K562 (cell line): ENCODE measurements around the gene SHB. TPM values are rescaled to one million over a fixed set of nuclear protein-coding genes. Genes with fewer than 3 reads are reported as not detected.

Experiments
- ATAC-seq: fragments of 200-7000 bp; cut with Tn5 transposase; 3 replicates; pipeline ENCODE4 v1.9.1; 2020; ENCODE audit warnings: moderate library complexity
- BruUV-seq: library from RNA; stranded (reverse); fragments of 400-500 nt; replicated peaks from 2 replicates; lab custom pipeline; 2021; lab: Mats Ljungman, UMichigan
- CTCF ChIA-PET: fragments of 300-600 bp; formaldehyde crosslinking; extraction: SDS; loops from one replicate; lab custom pipeline; 2021; ENCODE audit warnings: low intra/inter-chr PET ratio; lab: Yijun Ruan, JAX
- POLR2A ChIA-PET: fragments of 300-600, 350-650 bp; sonication (Branson Sonifier 250); formaldehyde crosslinking; extraction: SDS; loops from one replicate; lab custom pipeline; 2021; ENCODE audit warnings: antibody characterized with exemption, inconsistent platforms; lab: Yijun Ruan, JAX
- DNase-seq, 4 experiments: peaks; one replicate each; pipeline versions ENCODE4 v3.0.0 to v3.0.0-alpha.2; 2011 to 2018; ENCODE audit warnings: low spot score in 3 of 4, mixed read lengths in 3 of 4; ENCODE audit errors: extremely low read depth in 1 of 4
- FAIRE-seq: peaks from 2 replicates; lab custom pipeline; 2011; peaks lifted over from hg19 to GRCh38; lab: Jason Lieb, UNC
- H2AFZ ChIP-seq: 2 replicates; pipeline ENCODE4 v1.6.0; 2011; ENCODE audit warnings: low read depth, low read length, control low read depth, inconsistent platforms
- H3K27ac ChIP-seq: fragments of 200-600 bp; 3 replicates; pipeline ENCODE4 v1.8.0; 2011; ENCODE audit warnings: low read depth, mild to moderate bottlenecking, control low read depth, inconsistent platforms, low read length, moderate library complexity, mixed read lengths; ENCODE audit errors: extremely low read depth
- H3K27me3 ChIP-seq, 2 experiments: fragments of 300-600 bp in 1 of 2; 2 replicates in 1 of 2; 3 replicates in 1 of 2; pipeline versions ENCODE4 v1.6.0 to v1.8.0; 2011; ENCODE audit warnings: inconsistent platforms in 2 of 2, low read length in 2 of 2, mild to moderate bottlenecking in 1 of 2, mixed read lengths in 1 of 2, moderate library complexity in 1 of 2; ENCODE audit not compliant: control insufficient read depth in 2 of 2, insufficient read depth in 2 of 2
- H3K36me3 ChIP-seq: fragments of 300-600 bp; 3 replicates; pipeline ENCODE4 v1.8.0; 2011; ENCODE audit warnings: mild to moderate bottlenecking, low read length, inconsistent platforms; ENCODE audit not compliant: control insufficient read depth, insufficient read depth
- H3K4me1 ChIP-seq, 2 experiments: fragments of 200-600 bp in 1 of 2; replicated peaks in 1 of 2; 2 replicates in 1 of 2; 3 replicates in 1 of 2; pipeline versions ENCODE4 v1.5.1 to v1.8.0; 2011; ENCODE audit warnings: inconsistent platforms in 2 of 2, low read length in 2 of 2, mild to moderate bottlenecking in 1 of 2, mixed read lengths in 1 of 2, moderate library complexity in 1 of 2; ENCODE audit not compliant: control insufficient read depth in 2 of 2, insufficient read depth in 2 of 2
- H3K4me2 ChIP-seq: 2 replicates; pipeline ENCODE4 v1.6.1; 2011; ENCODE audit warnings: low read length, control low read depth, inconsistent platforms, mixed read lengths; ENCODE audit not compliant: insufficient read depth
- H3K4me3 ChIP-seq: fragments of 200-600 bp; sonication (generic), shearing (Covaris generic); 2 replicates; pipeline ENCODE4 v1.5.1; 2016; ENCODE audit warnings: control low read depth, inconsistent platforms
- H3K79me2 ChIP-seq: fragments of 200-600 bp; 3 replicates; pipeline ENCODE4 v1.8.0; 2011; ENCODE audit warnings: low read length, inconsistent platforms; ENCODE audit not compliant: control insufficient read depth, insufficient read depth
- H3K9ac ChIP-seq, 2 experiments: 2 replicates each; pipeline versions ENCODE4 v1.6.0 to v1.6.1; 2011; ENCODE audit warnings: low read depth in 2 of 2, low read length in 2 of 2, control low read depth in 1 of 2, inconsistent platforms in 1 of 2, mild to moderate bottlenecking in 1 of 2, mixed read lengths in 1 of 2; ENCODE audit not compliant: insufficient read depth in 1 of 2
- H3K9me1 ChIP-seq: one replicate; pipeline ENCODE4 v1.6.0; 2011; ENCODE audit warnings: inconsistent platforms, mild to moderate bottlenecking, low read length, moderate library complexity; ENCODE audit not compliant: control insufficient read depth, insufficient read depth
- H3K9me3 ChIP-seq: replicated peaks from 2 replicates; pipeline ENCODE4 v1.5.1; 2011; ENCODE audit warnings: low read depth, low read length, inconsistent platforms; ENCODE audit not compliant: control insufficient read depth, insufficient read depth
- H4K20me1 ChIP-seq: replicated peaks from 2 replicates; pipeline ENCODE4 v1.6.1; 2011; ENCODE audit warnings: low read length, inconsistent platforms, mixed read lengths; ENCODE audit not compliant: control insufficient read depth, insufficient read depth
- BRD9 ChIP-seq: fragments of 450-650 bp; IDR thresholded peaks from 2 replicates; pipeline ENCODE4 v1.6.1; 2018; ENCODE audit warnings: low read depth; ENCODE audit not compliant: partially characterized antibody
- MIER1 ChIP-seq: fragments of 450-650 bp; IDR thresholded peaks from 2 replicates; pipeline ENCODE4 v1.6.1; 2016; ENCODE audit warnings: antibody characterized with exemption, mild to moderate bottlenecking, low read depth
- MYNN ChIP-seq, 2 experiments: sonication (generic); formaldehyde crosslinking in 1 of 2; IDR thresholded peaks; 2 replicates each; pipeline versions ENCODE4 v1.5.0 to v1.6.1; 2016 to 2020; ENCODE audit warnings: antibody characterized with exemption in 1 of 2, missing genetic modification reagents in 1 of 2
- RNF219 ChIP-seq: fragments of 250-450 bp; sonication (Bioruptor Pico); IDR thresholded peaks from 2 replicates; pipeline ENCODE4 v1.5.0; 2022; ENCODE audit warnings: mild to moderate bottlenecking
- SLC30A9 ChIP-seq: fragments of 250-450 bp; sonication (Bioruptor Pico); IDR thresholded peaks from 2 replicates; pipeline ENCODE4 v1.8.0; 2022; ENCODE audit warnings: mild to moderate bottlenecking, moderate library complexity
- TAF9B ChIP-seq: fragments of 450-650 bp; IDR thresholded peaks from 2 replicates; pipeline ENCODE4 v1.6.1; 2018; ENCODE audit warnings: mild to moderate bottlenecking; ENCODE audit not compliant: partially characterized antibody
- ZBTB49 ChIP-seq: sonication (generic); formaldehyde crosslinking; IDR thresholded peaks from 2 replicates; pipeline ENCODE4 v1.8.0; 2022; ENCODE audit warnings: missing genetic modification reagents, mild to moderate bottlenecking, borderline replicate concordance
- ZNF668 ChIP-seq: fragments of 250-450 bp; sonication (Bioruptor Pico); IDR thresholded peaks from 2 replicates; pipeline ENCODE4 v1.8.0; 2022; ENCODE audit warnings: mild to moderate bottlenecking, inconsistent platforms
- WGBS: fragments of 100-300 bp; shearing (Covaris generic); methylation state at CpG from one replicate; pipeline ENCODE4 v1.1.6; 2016; ENCODE audit warnings: low coverage, mixed read lengths; ENCODE audit not compliant: insufficient coverage; ENCODE audit errors: missing lambda C conversion rate; 5-methylcytosine and 5-hydroxymethylcytosine counted together
- in situ Hi-C: fragments of 300-500 bp; cut with MboI; formaldehyde crosslinking; loops from 4 replicates; pipeline ENCODE4 v1.15.0; 2018; ENCODE audit warnings: inconsistent platforms, mixed read lengths
- intact Hi-C: fragments of 100-400 bp; cut with micrococcal nuclease; formaldehyde crosslinking; loops from 2 replicates; pipeline ENCODE4 v1.14.2; 2022
- polyA plus RNA-seq, 8 experiments: library from polyadenylated mRNA; depleted of rRNA in 4 of 8; stranded (reverse) in 5 of 8; unstranded in 3 of 8; fragments of >200 nt; fragmentation: Nextera tagmentation in 2 of 8; fragmentation: Illumina TruSeq in 1 of 8; extraction: Ambion mirVana in 2 of 8; extraction: Trizol in 1 of 8; gene quantifications; 2 replicates each; pipeline versions ENCODE4 v1.2.1 to v1.2.3, GENCODE V29; 2011 to 2014; ENCODE audit warnings: inconsistent platforms in 1 of 8, missing spikeins in 1 of 8
- total RNA-seq, 7 experiments: library from RNA; depleted of rRNA in 6 of 7; stranded (reverse); fragments of >200 nt in 6 of 7; fragmentation: Illumina TruSeq in 2 of 7; extraction: Trizol in 2 of 7; gene quantifications; 2 replicates each; pipeline versions ENCODE4 v1.2.1 to v1.2.3, GENCODE V29; 2011 to 2021; ENCODE audit warnings: low replicate concordance in 1 of 7

The SHB gene
- total and polyA plus RNA-seq, 9 of the 15 experiments (the other 6 are each of a cell fraction or from before 2014, with no cell fraction given), result 0.78 to 16.0 (median 5.3) TPM

GRCh38 chr9:38114905-38115304, 45.9 kb upstream of the SHB start (continued):
- TF ChIP-seq TAF9B, result no peak
- TF ChIP-seq RNF219, result no peak
- no peak for TF ChIP-seq SLC30A9
- no peak for TF ChIP-seq MYNN (IDR thresholded peaks at IDR 0.05)
- no peak for TF ChIP-seq MYNN (CRISPR knock-in tag; IDR thresholded peaks at IDR 0.05)

GRCh38 chr9:38112456-38112855, 43.4 kb upstream of the SHB start:
- no peak overlapping the region for H3K9ac ChIP-seq
- no peaks in the 10 kb centered on the region for H3K9me1 ChIP-seq
- H3K4me3 ChIP-seq, result no peak overlapping the region
- ChIA-PET CTCF (no interaction called here), POLR2A (interaction anchor here (0.7 kb wide), 1 partner anchor 201 kb away, joined by 3 read pairs; no protein-coding TSS in a partner anchor)
- H2AFZ ChIP-seq, result no peak overlapping the region
- no peaks in the 10 kb centered on the region for H3K9me3 ChIP-seq
- in situ Hi-C loops, result no loop called here
- H3K36me3 ChIP-seq, result no peaks in the 10 kb centered on the region
- ATAC-seq (no peak), DNase-seq (no peak), FAIRE-seq (no peak)
- WGBS, result 0% methylated on average over 1 of the region's 1 CpG
- intact Hi-C loops, result no loop called here
- no peaks in the 10 kb centered on the region for H3K79me2 ChIP-seq
- BruUV-seq, result no TSS peak
- no peaks in the 10 kb centered on the region; the same call in 1 of the 2 replicates for H4K20me1 ChIP-seq
- H3K27ac ChIP-seq, result no peak overlapping the region
- H3K4me2 ChIP-seq, result no peak overlapping the region
- peaks cover 9 to 12% of the 10 kb centered on the region in 2 experiments; a peak in 4 of 5 replicates for H3K4me1 ChIP-seq
- TF ChIP-seq MIER1 (no peak), ZBTB49 (CRISPR knock-in tag) (no peak), BRD9 (no peak), ZNF668 (CRISPR knock-in tag) (no peak)
- H3K27me3 ChIP-seq, result peaks cover 14 to 25% of the 10 kb centered on the region in 2 experiments; a peak in 4 of 5 replicates
